ENCODE data around the gene OPHN1.

DNA sequence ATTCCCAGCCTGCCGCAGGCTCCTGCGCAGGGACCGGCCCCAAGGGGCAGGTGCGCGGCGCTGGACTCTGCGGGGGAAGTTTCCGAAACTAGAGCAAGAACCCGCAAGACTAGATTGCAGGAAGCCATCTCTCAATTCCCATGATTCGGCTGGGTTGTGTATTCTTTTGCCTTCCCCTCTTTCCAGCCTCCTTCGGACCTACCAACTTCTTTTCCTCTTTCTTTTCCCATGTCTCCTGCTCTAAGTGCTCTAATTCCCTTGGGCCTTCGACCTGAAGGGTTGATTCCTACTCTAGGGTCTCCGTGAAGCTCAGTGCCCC, 645 bp upstream of the OPHN1 start:
- TF ChIP-seq EZH2 (IDR thresholded peaks at IDR 0.05) (no peak), POLR2AphosphoS5 (IDR thresholded peaks at IDR 0.05; ENCODE audit: borderline replicate concordance, low read depth, low read length) (no peak)
